Neural progenitor cell (in vitro differentiated cells): Measurements from ENCODE around the gene IMP3. TPM values are rescaled to one million over a fixed set of nuclear protein-coding genes. Genes with fewer than 3 reads are reported as not detected.

Source experiments
- DNase-seq: peaks from one replicate; pipeline ENCODE4 v3.0.0-alpha.2; 2016; ENCODE audit warnings: low spot score
- H2AFZ ChIP-seq: fragments of 200-600 bp; sonication (generic); replicated peaks from 2 replicates; pipeline ENCODE4 v1.6.1; 2016; ENCODE audit warnings: antibody characterized with exemption
- H3F3A ChIP-seq: fragments of 200-600 bp; sonication (generic); 2 replicates; pipeline ENCODE4 v1.6.1; 2016; ENCODE audit warnings: antibody characterized with exemption, low read depth
- H3K27ac ChIP-seq: fragments of 200-600 bp; sonication (generic); 2 replicates; pipeline ENCODE4 v1.5.1; 2016; ENCODE audit warnings: mild to moderate bottlenecking
- H3K27me3 ChIP-seq: fragments of 200-600 bp; sonication (generic); 2 replicates; pipeline ENCODE4 v1.6.1; 2016; ENCODE audit warnings: mild to moderate bottlenecking, moderate library complexity
- H3K36me3 ChIP-seq: fragments of 200-600 bp; sonication (generic); 2 replicates; pipeline ENCODE4 v1.5.1; 2016
- H3K4me1 ChIP-seq: fragments of 200-600 bp; sonication (generic); 2 replicates; pipeline ENCODE4 v1.6.1; 2016; ENCODE audit warnings: mixed run types
- H3K4me2 ChIP-seq: fragments of 200-600 bp; sonication (generic); 2 replicates; pipeline ENCODE4 v1.6.1; 2016
- H3K4me3 ChIP-seq: fragments of 200-600 bp; sonication (generic); 2 replicates; pipeline ENCODE4 v1.5.1; 2016
- H3K79me2 ChIP-seq: fragments of 200-600 bp; sonication (generic); 2 replicates; pipeline ENCODE4 v1.6.1; 2016; ENCODE audit warnings: low read depth
- H3K9ac ChIP-seq: fragments of 200-600 bp; sonication (generic); 2 replicates; pipeline ENCODE4 v1.6.1; 2016
- H3K9me3 ChIP-seq: fragments of 200-600 bp; sonication (generic); 2 replicates; pipeline ENCODE4 v1.5.1; 2016; ENCODE audit warnings: low read depth
- H4K20me1 ChIP-seq: fragments of 200-600 bp; sonication (generic); 2 replicates; pipeline ENCODE4 v1.6.1; 2016; ENCODE audit warnings: low read depth
- H3K27ac Mint-ChIP-seq: 3 replicates; pipeline ENCODE4 v1.8.0; 2021; ENCODE audit warnings: mixed read lengths
- H3K27me3 Mint-ChIP-seq: 2 replicates; pipeline ENCODE4 v1.8.0; 2022; ENCODE audit warnings: low read depth, mild to moderate bottlenecking, inconsistent platforms, moderate library complexity, mixed read lengths; ENCODE audit not compliant: insufficient read depth
- H3K36me3 Mint-ChIP-seq: 3 replicates; pipeline ENCODE4 v1.8.0; 2021; ENCODE audit warnings: mixed read lengths
- H3K4me1 Mint-ChIP-seq: 3 replicates; pipeline ENCODE4 v1.8.0; 2021; ENCODE audit warnings: mixed read lengths
- H3K4me3 Mint-ChIP-seq: 3 replicates; pipeline ENCODE4 v1.8.0; 2021; ENCODE audit warnings: mild to moderate bottlenecking, moderate library complexity, mixed read lengths
- H3K9me3 Mint-ChIP-seq: 3 replicates; pipeline ENCODE4 v1.8.0; 2020; ENCODE audit warnings: mixed read lengths
- CTCF ChIP-seq: fragments of 200-600 bp; sonication (generic); IDR thresholded peaks from 2 replicates; pipeline ENCODE4 v1.5.1; 2017; ENCODE audit warnings: antibody characterized with exemption, mild to moderate bottlenecking
- EZH2 ChIP-seq: fragments of 200-600 bp; sonication (generic); IDR thresholded peaks from 2 replicates; pipeline ENCODE4 v1.6.1; 2017; ENCODE audit warnings: antibody characterized with exemption, mild to moderate bottlenecking, moderate library complexity
- EZH2phosphoT487 ChIP-seq: fragments of 200-600 bp; sonication (generic); IDR thresholded peaks from 2 replicates; pipeline ENCODE4 v1.6.1; 2017; ENCODE audit warnings: antibody characterized with exemption
- total RNA-seq: library from RNA; depleted of rRNA; stranded (reverse); fragments of >200 nt; gene quantifications from 2 replicates; pipeline ENCODE4 v1.2.3, GENCODE V29; 2015; ENCODE audit warnings: low replicate concordance

The IMP3 gene
- total RNA-seq, 1 donor from 2014 or later = 62.1 TPM

DNA sequence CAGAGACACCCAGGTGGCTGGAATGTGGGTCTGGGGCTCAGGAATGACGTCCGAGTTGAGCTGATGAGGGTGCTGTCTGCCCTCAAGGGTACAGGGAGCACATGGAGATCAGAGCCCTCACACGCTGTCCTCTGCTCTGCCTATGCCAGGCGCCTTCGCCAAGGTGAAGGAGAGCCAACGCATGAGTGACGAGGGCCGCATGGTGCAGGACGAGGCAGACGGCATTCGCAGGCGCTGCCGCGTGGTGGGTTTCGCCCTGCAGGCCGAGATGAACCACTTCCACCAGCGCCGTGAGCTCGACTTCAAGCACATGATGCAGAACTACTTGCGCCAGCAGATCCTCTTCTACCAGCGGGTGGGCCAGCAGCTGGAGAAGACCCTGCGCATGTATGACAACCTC lies 16.8 kb upstream of the IMP3 start:
- Histone ChIP-seq H3K27ac (no peak overlapping the region), H3K4me2 (no peak overlapping the region), H2AFZ (no peak overlapping the region), H3K36me3 (no peaks in the 10 kb centered on the region), H3K27me3 (no peaks in the 10 kb centered on the region), H3K9ac (no peak overlapping the region), H3K4me3 (no peak overlapping the region), H3K79me2 (peaks cover 33% of the 10 kb centered on the region), H3K4me1 (peaks cover 18% of the 10 kb centered on the region), H3K9me3 (no peaks in the 10 kb centered on the region), H4K20me1 (peaks cover 66% of the 10 kb centered on the region), H3F3A (no peaks in the 10 kb centered on the region)
- no peak overlapping the region for H3K27ac Mint-ChIP-seq
- peaks cover 6% of the 10 kb centered on the region for H3K36me3 Mint-ChIP-seq
- H3K27me3 Mint-ChIP-seq = no peaks in the 10 kb centered on the region
- DNase-seq = no peak
- H3K9me3 Mint-ChIP-seq = no peaks in the 10 kb centered on the region
- H3K4me1 Mint-ChIP-seq = peaks cover 20% of the 10 kb centered on the region
- TF ChIP-seq EZH2 (no peak), CTCF (no peak), EZH2phosphoT487 (no peak)
- no peak overlapping the region for H3K4me3 Mint-ChIP-seq

DNA sequence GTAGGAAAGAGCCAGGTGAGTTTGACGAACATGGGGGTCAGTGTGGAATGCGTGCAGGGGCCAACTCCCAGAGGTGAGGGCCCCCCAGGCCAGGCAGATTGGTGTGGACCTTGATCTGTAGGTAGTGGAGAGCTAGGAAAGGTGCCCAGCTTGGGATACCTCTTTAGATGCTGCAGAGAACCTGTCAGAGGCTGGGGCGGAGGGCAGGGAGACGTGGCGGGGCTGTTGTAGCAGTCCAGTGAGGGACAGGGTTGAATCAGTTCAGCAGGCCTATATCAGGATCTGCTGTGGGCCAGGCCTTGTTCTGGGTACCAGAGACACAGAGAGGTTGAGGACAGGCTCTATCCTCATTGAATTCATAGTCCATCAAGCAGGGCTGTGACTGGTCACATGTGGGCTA lies 16.3 kb upstream of the IMP3 start:
- Histone ChIP-seq H3K4me3 (no peak overlapping the region), H3K27me3 (no peaks in the 10 kb centered on the region), H3K36me3 (no peaks in the 10 kb centered on the region), H3K4me2 (no peak overlapping the region), H3K27ac (no peak overlapping the region), H3K4me1 (peaks cover 23% of the 10 kb centered on the region), H2AFZ (no peak overlapping the region), H3K79me2 (peaks cover 38% of the 10 kb centered on the region), H3K9ac (no peak overlapping the region), H4K20me1 (peaks cover 70% of the 10 kb centered on the region), H3F3A (no peaks in the 10 kb centered on the region), H3K9me3 (no peaks in the 10 kb centered on the region)
- no peak for TF ChIP-seq EZH2
- no peak for TF ChIP-seq CTCF
- no peak for TF ChIP-seq EZH2phosphoT487
- Mint-ChIP-seq H3K27ac (no peak overlapping the region), H3K36me3 (peaks cover 6% of the 10 kb centered on the region), H3K4me3 (no peak overlapping the region), H3K27me3 (no peaks in the 10 kb centered on the region), H3K9me3 (no peaks in the 10 kb centered on the region), H3K4me1 (peaks cover 22% of the 10 kb centered on the region)
- DNase-seq = no peak

- no peak overlapping the region for H3K9ac ChIP-seq
- peaks cover 73% of the 10 kb centered on the region for H4K20me1 ChIP-seq
- no peak overlapping the region for H3K4me2 ChIP-seq
- H3K79me2 ChIP-seq = peaks cover 42% of the 10 kb centered on the region
- peaks cover 27% of the 10 kb centered on the region for H3K4me1 ChIP-seq
- H3K27ac ChIP-seq = no peak overlapping the region
- H3K36me3 ChIP-seq = no peaks in the 10 kb centered on the region
- no peak for DNase-seq
- H3F3A ChIP-seq = no peaks in the 10 kb centered on the region
- no peak for TF ChIP-seq EZH2
- no peak for TF ChIP-seq CTCF
- TF ChIP-seq EZH2phosphoT487 = no peak
- H3K27me3 ChIP-seq = no peaks in the 10 kb centered on the region
- no peaks in the 10 kb centered on the region for H3K9me3 ChIP-seq
- no peak overlapping the region for H3K4me3 ChIP-seq
- H3K9me3 Mint-ChIP-seq = no peaks in the 10 kb centered on the region
- H2AFZ ChIP-seq = no peak overlapping the region
- H3K4me3 Mint-ChIP-seq = no peak overlapping the region
- H3K4me1 Mint-ChIP-seq = peaks cover 26% of the 10 kb centered on the region
- no peak overlapping the region for H3K27ac Mint-ChIP-seq
- H3K27me3 Mint-ChIP-seq = no peaks in the 10 kb centered on the region
- peaks cover 10% of the 10 kb centered on the region for H3K36me3 Mint-ChIP-seq
These were observed 15.9 kb upstream of the IMP3 start for GRCh38 chr15:75655931-75656330.
